Liver (tissue), 3 donors: ENCODE data around the gene NAT10.

Experiments
- ATF3 ChIP-seq: IDR thresholded peaks from 2 replicates; pipeline ENCODE4 v1.6.1; 2016; ENCODE audit warnings: antibody characterized with exemption
- CTCF ChIP-seq: fragments of 150-350 bp; IDR thresholded peaks from 2 replicates; pipeline ENCODE4 v1.5.1; 2017; ENCODE audit warnings: improper control_type of control experiment, low read depth, low read length; ENCODE audit not compliant: missing input control
- FOXA1 ChIP-seq: IDR thresholded peaks from 2 replicates; pipeline ENCODE4 v1.6.1; 2016; ENCODE audit warnings: antibody characterized with exemption
- GABPA ChIP-seq, 2 donors: IDR thresholded peaks in 1 of 2; conservative IDR thresholded peaks in 1 of 2; 2 replicates each; pipeline ENCODE4 v1.6.1; 2016; ENCODE audit warnings: antibody characterized with exemption in 2 of 2, mild to moderate bottlenecking in 1 of 2, moderate library complexity in 1 of 2
- HNF4A ChIP-seq, 2 donors: conservative IDR thresholded peaks; 2 replicates each; pipeline ENCODE4 v1.6.1; 2016; ENCODE audit warnings: antibody characterized with exemption in 2 of 2, mild to moderate bottlenecking in 2 of 2
- HNF4G ChIP-seq: IDR thresholded peaks from 2 replicates; pipeline ENCODE4 v1.6.1; 2016; ENCODE audit warnings: antibody characterized with exemption
- JUND ChIP-seq, 2 donors: IDR thresholded peaks; 2 replicates each; pipeline ENCODE4 v1.6.1; 2016; ENCODE audit warnings: antibody characterized with exemption in 2 of 2
- MAX ChIP-seq: IDR thresholded peaks from 2 replicates; pipeline ENCODE4 v1.6.1; 2016; ENCODE audit warnings: antibody characterized with exemption
- RAD21 ChIP-seq, 2 donors: IDR thresholded peaks; 2 replicates each; pipeline ENCODE4 v1.6.1; 2016; ENCODE audit warnings: antibody characterized with exemption in 2 of 2, mild to moderate bottlenecking in 2 of 2
- REST ChIP-seq: IDR thresholded peaks from 2 replicates; pipeline ENCODE4 v1.6.1; 2016; ENCODE audit warnings: antibody characterized with exemption, mild to moderate bottlenecking
- TAF1 ChIP-seq: conservative IDR thresholded peaks from 2 replicates; pipeline ENCODE4 v1.6.1; 2016; ENCODE audit warnings: antibody characterized with exemption, mild to moderate bottlenecking
- YY1 ChIP-seq: IDR thresholded peaks from 2 replicates; pipeline ENCODE4 v1.6.1; 2016; ENCODE audit warnings: antibody characterized with exemption, mild to moderate bottlenecking
- ZBTB33 ChIP-seq: IDR thresholded peaks from 2 replicates; pipeline ENCODE4 v1.6.1; 2016; ENCODE audit warnings: antibody characterized with exemption
- donor health status: healthy.
- donor health status: healthy.

- TF ChIP-seq YY1 (no peak), HNF4A (conservative IDR thresholded peaks at IDR 0.05) (no peak), CTCF (no peak), ATF3 (no peak), FOXA1 (no peak), HNF4G (no peak), ZBTB33 (no peak), RAD21 (IDR thresholded peaks at IDR 0.05) (no peak), JUND (IDR thresholded peaks at IDR 0.05) (no peak), REST (no peak), GABPA (IDR thresholded peaks at IDR 0.05 in 1 of 2, conservative IDR thresholded peaks at IDR 0.05 in 1 of 2) (no peak), MAX (no peak), TAF1 (no peak)
Measured at GRCh38 chr11:34150494-34151151, 45.2 kb downstream of the NAT10 start.
